ENCODE measurements around the gene NDUFS6. TPM values are rescaled to one million over a fixed set of nuclear protein-coding genes. Genes with fewer than 3 reads are reported as not detected.

The NDUFS6 gene
- total and polyA plus RNA-seq, 2 of the 4 experiments (the other 2 are of a cell fraction), result 10.4 to 69.0 TPM

DNA sequence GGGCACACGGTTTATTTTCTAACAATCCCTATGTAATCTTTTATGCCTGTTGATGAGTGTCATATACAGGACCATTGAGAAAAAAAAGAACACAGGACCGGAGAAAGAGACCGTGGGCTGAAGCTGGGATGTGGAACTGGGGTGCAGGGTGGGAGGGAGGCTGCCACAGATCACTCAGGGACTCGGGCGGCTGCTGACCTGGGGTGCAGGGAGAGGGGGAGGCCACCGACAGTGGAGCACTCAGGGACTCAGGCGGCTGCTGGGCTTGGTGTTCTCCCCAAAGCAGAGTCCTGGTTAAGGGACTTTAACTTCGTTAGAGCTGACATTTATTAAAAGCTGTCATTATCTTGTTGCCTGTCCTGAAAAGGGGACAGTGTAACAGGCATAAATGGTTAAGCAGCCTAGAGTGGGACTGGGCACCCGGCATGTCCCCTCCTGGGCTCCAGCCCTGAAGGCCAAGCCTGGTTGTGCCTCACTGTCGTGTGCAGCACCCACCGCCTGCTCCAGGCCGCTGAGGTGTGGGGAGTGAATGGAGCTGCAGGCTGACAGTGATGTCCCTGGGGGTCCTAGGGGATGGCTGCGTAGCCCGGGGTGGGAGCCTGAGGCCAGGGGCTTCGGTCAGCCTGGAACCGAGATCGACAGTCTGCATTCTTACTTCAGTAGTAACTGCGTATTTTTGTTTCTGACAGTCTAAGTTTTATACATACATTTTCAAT, 14.0 kb downstream of the NDUFS6 start (continued):
- TF ChIP-seq MAFK (IDR thresholded peaks at IDR 0.05; ENCODE audit: low read depth, low read length) (no peak), MAZ (IDR thresholded peaks at IDR 0.05; ENCODE audit: borderline replicate concordance, low read depth, low read length) (no peak), RAD21 (IDR thresholded peaks at IDR 0.05; ENCODE audit: low read length) (no peak), FOS (IDR thresholded peaks at IDR 0.05; ENCODE audit: low read depth, low read length) (no peak), RCOR1 (IDR thresholded peaks at IDR 0.05; ENCODE audit: insufficient replicate concordance, low read length) (no peak)

DNA sequence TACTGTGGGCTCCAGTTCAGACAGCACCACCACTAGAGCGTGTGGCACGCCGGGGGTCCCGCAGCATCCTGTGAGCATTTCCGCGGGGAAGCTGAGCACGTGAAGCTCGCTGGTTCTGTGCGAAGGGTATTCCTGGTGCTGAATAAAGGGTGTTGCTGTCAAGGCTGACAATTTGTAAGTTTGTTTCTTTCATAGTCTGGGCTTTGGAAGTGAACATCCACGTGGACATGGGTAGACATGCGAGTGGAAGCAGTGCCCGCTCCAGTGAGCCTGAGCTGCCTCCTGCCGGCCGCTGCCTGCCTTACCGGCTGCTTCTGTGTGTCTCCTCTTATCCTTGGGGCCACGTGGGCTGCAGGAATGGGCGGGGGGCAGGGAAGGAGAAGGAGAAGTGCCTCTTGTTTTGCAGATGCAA, 14.7 kb downstream of the NDUFS6 start:
- H3K79me1 ChIP-seq (ENCODE audit: low read depth in 1 of 2, low read length in 2 of 2), result peaks cover 15% of the 10 kb centered on the region in 2 experiments
- ATAC-seq (ENCODE audit: low read depth) (no peak), DNase-seq (no peak)
- H3K4me2 ChIP-seq (ENCODE audit: low read depth, low read length), result no peak overlapping the region
- H2AK9ac ChIP-seq (replicated peaks; ENCODE audit: low read depth, low read length, poor library complexity), result no peak overlapping the region
- no TSS peak for BruUV-seq (replicated peaks)
- no peak overlapping the region for H2BK5ac ChIP-seq (ENCODE audit: low read depth, low read length, poor library complexity, severe bottlenecking)
- WGBS, 2 experiments (ENCODE audit: extremely low coverage in 2 of 2, insufficient read length in 1 of 2), result 80% methylated on average over 9 of the region's 17 CpGs; no CpG with 5 or more reads in 1 of the 2 experiments
- no peaks in the 10 kb centered on the region for H4K20me1 ChIP-seq (ENCODE audit: insufficient read depth, low read length)
- H3K9me3 ChIP-seq (ENCODE audit: control insufficient read depth, insufficient read depth, low read length), result no peaks in the 10 kb centered on the region
- no peak overlapping the region for H2BK20ac ChIP-seq (ENCODE audit: low read depth, low read length)
- no peak overlapping the region for H2BK120ac ChIP-seq (ENCODE audit: low read depth, low read length)
- peaks cover 6% of the 10 kb centered on the region; the same call in 1 of the 2 replicates for H3K9me1 ChIP-seq (ENCODE audit: insufficient read depth, low read length)
- H3K36me3 ChIP-seq (ENCODE audit: control insufficient read depth, insufficient read depth, low read length), result peaks cover 55% of the 10 kb centered on the region
- in situ Hi-C loops (cut with MboI; ENCODE audit: low sequenced_read_pairs) (no loop called here), dilution Hi-C loops (cut with HindIII; ENCODE audit: low sequenced_read_pairs, unreplicated experiment) (no loop called here), intact Hi-C loops (cut with micrococcal nuclease) (no loop called here)
- no peak overlapping the region for H4K5ac ChIP-seq (ENCODE audit: low read depth, low read length)
- no peak overlapping the region for H2AK5ac ChIP-seq (ENCODE audit: low read depth, low read length)
- H3K9ac ChIP-seq (ENCODE audit: low read depth, low read length), result no peak overlapping the region
- no peaks in the 10 kb centered on the region for H3K27me3 ChIP-seq (ENCODE audit: control insufficient read depth, insufficient read depth, low read length)
- H3K4me3 ChIP-seq (ENCODE audit: insufficient read depth, low read depth, low read length), result no peak overlapping the region
- no peak overlapping the region for H3K14ac ChIP-seq (replicated peaks; ENCODE audit: low read depth, low read length)
- no peak overlapping the region for H2BK15ac ChIP-seq (ENCODE audit: low read depth, low read length)
- H4K91ac ChIP-seq (ENCODE audit: insufficient read depth, low read depth, low read length), result no peak overlapping the region
- no peak overlapping the region for H2AFZ ChIP-seq (replicated peaks; ENCODE audit: low read length, poor library complexity)
- H3K23ac ChIP-seq (ENCODE audit: low read depth, low read length), result no peak overlapping the region
- H3K27ac ChIP-seq (ENCODE audit: insufficient read depth, low read length), result no peak overlapping the region
- CTCF ChIA-PET, result no interaction called here
- POLR2A ChIA-PET (ENCODE audit: unreplicated experiment), result no interaction called here
- TF ChIP-seq POLR2A (IDR thresholded peaks at IDR 0.05; ENCODE audit: low read depth, low read length), result no peak
- no peak for TF ChIP-seq MAFK (IDR thresholded peaks at IDR 0.05; ENCODE audit: low read depth, low read length)
- no peak for TF ChIP-seq RFX5 (IDR thresholded peaks at IDR 0.05; ENCODE audit: low read depth, low read length)
- no peak for TF ChIP-seq MAZ (IDR thresholded peaks at IDR 0.05; ENCODE audit: borderline replicate concordance, low read depth, low read length)
- TF ChIP-seq RAD21 (IDR thresholded peaks at IDR 0.05; ENCODE audit: low read length), result no peak
- H3K18ac ChIP-seq (ENCODE audit: low read depth, low read length), result no peak overlapping the region
- H3K4ac ChIP-seq (ENCODE audit: low read depth, low read length), result no peak overlapping the region
- H3K56ac ChIP-seq (ENCODE audit: extremely low read depth, insufficient read depth, low read length), result no peak overlapping the region
- H3K4me1 ChIP-seq (ENCODE audit: control insufficient read depth, insufficient read depth, low read length), result no peaks in the 10 kb centered on the region
- H4K8ac ChIP-seq (ENCODE audit: low read depth in 2 of 2, low read length in 2 of 2), result no peak overlapping the region

Measured in IMR-90 (cell line).